ENCODE results near the gene IFNA14. TPM values are rescaled to one million over a fixed set of nuclear protein-coding genes. Genes with fewer than 3 reads are reported as not detected.

The IFNA14 gene
- total and polyA plus RNA-seq, 2 experiments from 2014 or later: not detected

- H3K27ac ChIP-seq: no peak overlapping the region
- peaks cover 33% of the 10 kb centered on the region for H3K27me3 ChIP-seq
- no peaks in the 10 kb centered on the region for H4K20me1 ChIP-seq (ENCODE audit: insufficient read depth, poor library complexity, severe bottlenecking)
- no peaks in the 10 kb centered on the region for H3K9me2 ChIP-seq (replicated peaks; ENCODE audit: insufficient read depth)
- 18% methylated on average over 3 of the region's 3 CpGs for WGBS (ENCODE audit: low lambda C conversion rate, missing lambda C conversion rate)
- H3K4me3 ChIP-seq: no peak overlapping the region
- DNase-seq (ENCODE audit: low spot score): no peak
- no peak for TF ChIP-seq EZH2phosphoT487 (IDR thresholded peaks at IDR 0.05; ENCODE audit: low read depth, severe bottlenecking, unreplicated experiment)
- TF ChIP-seq CTCF (IDR thresholded peaks at IDR 0.05; ENCODE audit: poor library complexity): no peak
- TF ChIP-seq EZH2 (IDR thresholded peaks at IDR 0.05; ENCODE audit: borderline replicate concordance): no peak
- no peaks in the 10 kb centered on the region for H3K36me3 ChIP-seq (replicated peaks; ENCODE audit: insufficient read depth, low read depth)
- no peaks in the 10 kb centered on the region for H3K9me3 ChIP-seq (ENCODE audit: low read depth)
- no peak overlapping the region for H3K4me2 ChIP-seq
- H3K79me2 ChIP-seq: no peaks in the 10 kb centered on the region
- no peak overlapping the region for H2AFZ ChIP-seq
- H3K4me1 ChIP-seq (ENCODE audit: insufficient read depth): no peaks in the 10 kb centered on the region
Measured at GRCh38 chr9:21266733-21267484, 27.1 kb upstream of the IFNA14 start.

- H3K4me1 ChIP-seq (ENCODE audit: insufficient read depth): no peaks in the 10 kb centered on the region
- no peak for DNase-seq (ENCODE audit: low spot score)
- no peak overlapping the region for H3K4me3 ChIP-seq
- no peaks in the 10 kb centered on the region for H3K9me2 ChIP-seq (replicated peaks; ENCODE audit: insufficient read depth)
- TF ChIP-seq EZH2phosphoT487 (IDR thresholded peaks at IDR 0.05; ENCODE audit: low read depth, severe bottlenecking, unreplicated experiment) (no peak), CTCF (IDR thresholded peaks at IDR 0.05; ENCODE audit: poor library complexity) (no peak), EZH2 (IDR thresholded peaks at IDR 0.05; ENCODE audit: borderline replicate concordance) (no peak)
- no peaks in the 10 kb centered on the region for H3K9me3 ChIP-seq (ENCODE audit: low read depth)
- H3K79me2 ChIP-seq: no peaks in the 10 kb centered on the region
- no peak overlapping the region for H3K27ac ChIP-seq
- H2AFZ ChIP-seq: no peak overlapping the region
- WGBS (ENCODE audit: low lambda C conversion rate, missing lambda C conversion rate): 29% methylated on average over 1 of the region's 1 CpG
- H3K4me2 ChIP-seq: no peak overlapping the region
- peaks cover 33% of the 10 kb centered on the region for H3K27me3 ChIP-seq
- no peaks in the 10 kb centered on the region for H3K36me3 ChIP-seq (replicated peaks; ENCODE audit: insufficient read depth, low read depth)
- H4K20me1 ChIP-seq (ENCODE audit: insufficient read depth, poor library complexity, severe bottlenecking): no peaks in the 10 kb centered on the region
Measured at GRCh38 chr9:21265421-21266189, 25.8 kb upstream of the IFNA14 start.

GRCh38 chr9:21255538-21256212 lies 15.9 kb upstream of the IFNA14 start:
- 78% methylated on average over 5 of the region's 5 CpGs for WGBS (ENCODE audit: low lambda C conversion rate, missing lambda C conversion rate)
- Histone ChIP-seq H3K4me1 (ENCODE audit: insufficient read depth) (no peaks in the 10 kb centered on the region), H3K27ac (no peak overlapping the region), H3K4me2 (no peak overlapping the region), H3K9me3 (ENCODE audit: low read depth) (no peaks in the 10 kb centered on the region), H4K20me1 (ENCODE audit: insufficient read depth, poor library complexity, severe bottlenecking) (no peaks in the 10 kb centered on the region), H3K79me2 (no peaks in the 10 kb centered on the region), H2AFZ (no peak overlapping the region), H3K36me3 (replicated peaks; ENCODE audit: insufficient read depth, low read depth) (no peaks in the 10 kb centered on the region), H3K4me3 (no peak overlapping the region), H3K9me2 (replicated peaks; ENCODE audit: insufficient read depth) (no peaks in the 10 kb centered on the region), H3K27me3 (peaks cover 19% of the 10 kb centered on the region)
- no peak for DNase-seq (ENCODE audit: low spot score)
- TF ChIP-seq CTCF (IDR thresholded peaks at IDR 0.05; ENCODE audit: poor library complexity) (no peak), EZH2 (IDR thresholded peaks at IDR 0.05; ENCODE audit: borderline replicate concordance) (no peak), EZH2phosphoT487 (IDR thresholded peaks at IDR 0.05; ENCODE audit: low read depth, severe bottlenecking, unreplicated experiment) (no peak)

Data from hepatocyte (in vitro differentiated cells).